HEK293T (cell line): ENCODE results near the gene CD109.

ENCODE experiments used
- ARNT ChIP-seq: fragments of 450-650 bp; IDR thresholded peaks from 2 replicates; pipeline ENCODE4 v1.6.1; 2017; ENCODE audit warnings: mild to moderate bottlenecking
- BHLHE40 ChIP-seq: fragments of 450-650 bp; IDR thresholded peaks from 2 replicates; pipeline ENCODE4 v1.6.1; 2016; ENCODE audit warnings: mild to moderate bottlenecking, moderate library complexity, borderline replicate concordance
- SUZ12 ChIP-seq: fragments of 450-650 bp; IDR thresholded peaks from 2 replicates; pipeline ENCODE4 v1.6.1; 2016; ENCODE audit warnings: mild to moderate bottlenecking

- no peak for TF ChIP-seq BHLHE40
- no peak for TF ChIP-seq SUZ12
- no peak for TF ChIP-seq ARNT
Observed at GRCh38 chr6:73680289-73680918, 15.6 kb upstream of the CD109 start.
